NT2/D1 (cell line): Measurements from ENCODE around the gene MLLT3.

Experiments
- DNase-seq: peaks from one replicate; pipeline ENCODE4 v3.0.0-alpha.2; 2011; ENCODE audit warnings: low read depth, low spot score
- H3K27me3 ChIP-seq: 2 replicates; pipeline ENCODE4 v1.6.0; 2011; ENCODE audit warnings: mild to moderate bottlenecking; ENCODE audit not compliant: insufficient read length, insufficient read depth
- H3K36me3 ChIP-seq: 2 replicates; pipeline ENCODE4 v1.6.1; 2011; ENCODE audit warnings: mild to moderate bottlenecking, low read length, mixed read lengths; ENCODE audit not compliant: insufficient read depth, insufficient read length
- H3K4me1 ChIP-seq: 2 replicates; pipeline ENCODE4 v1.5.1; 2011; ENCODE audit not compliant: insufficient read depth, insufficient read length
- H3K4me3 ChIP-seq: 2 replicates; pipeline ENCODE4 v1.5.1; 2011; ENCODE audit warnings: low read depth; ENCODE audit not compliant: insufficient read length
- H3K9ac ChIP-seq: 2 replicates; pipeline ENCODE4 v1.6.0; 2011; ENCODE audit warnings: low read depth; ENCODE audit not compliant: insufficient read length
- H3K9me3 ChIP-seq: 2 replicates; pipeline ENCODE4 v1.5.1; 2011; ENCODE audit warnings: mild to moderate bottlenecking, low read length; ENCODE audit not compliant: insufficient read depth
- SUZ12 ChIP-seq: IDR thresholded peaks from 2 replicates; pipeline ENCODE4 v1.6.1; 2011; ENCODE audit not compliant: insufficient read length, insufficient read depth; ENCODE audit errors: extremely low read depth
- YY1 ChIP-seq: IDR thresholded peaks from 2 replicates; pipeline ENCODE4 v1.6.1; 2011; ENCODE audit not compliant: insufficient read length, insufficient read depth
- ZNF274 ChIP-seq: IDR thresholded peaks from 2 replicates; pipeline ENCODE4 v1.6.1; 2011; ENCODE audit warnings: mild to moderate bottlenecking, low read depth, low read length

The MLLT3 gene

DNA sequence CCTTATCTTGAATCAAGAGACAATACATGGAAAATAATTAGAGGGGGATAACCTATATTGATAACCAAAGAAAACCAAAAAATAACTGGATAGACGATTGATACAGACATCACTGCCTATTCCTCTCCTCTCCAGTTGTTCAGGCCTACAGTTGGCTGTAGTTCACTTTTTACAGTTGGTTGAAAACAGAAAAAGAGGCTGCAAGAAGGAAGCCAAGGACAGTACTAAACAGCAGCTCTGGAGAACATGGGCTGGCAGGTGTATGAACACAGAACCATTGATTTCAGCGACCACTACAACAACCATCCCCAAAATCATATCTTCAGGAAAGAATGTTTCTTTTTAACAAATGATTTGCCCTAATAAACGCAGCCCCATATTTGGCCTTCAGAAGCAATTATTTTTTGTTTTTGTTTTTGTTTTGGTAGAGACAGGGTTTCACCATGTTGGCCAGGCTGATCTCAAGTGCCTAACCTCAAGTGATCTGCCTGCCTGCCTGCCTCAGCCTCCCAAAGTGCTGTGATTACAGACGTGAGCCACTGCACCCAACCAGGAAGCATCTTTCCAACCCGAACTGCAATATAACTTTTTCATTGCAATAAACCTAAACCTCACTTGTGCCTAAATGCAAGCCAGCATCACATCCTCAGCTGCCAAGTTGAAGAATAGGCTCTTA lies 64.3 kb downstream of the MLLT3 start:
- Histone ChIP-seq H3K27me3 (no peaks in the 10 kb centered on the region), H3K36me3 (no peaks in the 10 kb centered on the region), H3K4me3 (no peak overlapping the region), H3K9me3 (no peaks in the 10 kb centered on the region), H3K4me1 (peaks cover 2% of the 10 kb centered on the region), H3K9ac (no peak overlapping the region)
- DNase-seq = no peak
- no peak for TF ChIP-seq ZNF274
- TF ChIP-seq YY1 = no peak
- TF ChIP-seq SUZ12 = no peak

DNA sequence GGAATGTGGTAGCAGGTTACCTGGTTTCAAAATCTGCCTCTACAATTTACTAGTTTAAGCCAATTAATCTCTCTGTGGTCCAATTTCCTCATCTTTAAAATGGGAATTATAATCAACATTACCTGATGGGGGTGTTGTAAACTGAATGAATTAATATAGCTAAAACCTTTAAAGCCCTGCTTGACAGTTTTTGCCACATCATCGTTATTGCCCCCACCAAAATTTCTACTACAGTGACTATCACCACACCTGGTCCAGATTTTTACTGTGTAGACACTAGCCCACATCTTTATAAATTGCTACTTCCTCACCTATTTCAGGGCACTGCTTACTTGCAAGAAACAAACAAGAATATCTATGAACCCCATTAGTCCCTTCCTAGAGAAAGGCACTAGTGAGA lies 65.0 kb downstream of the MLLT3 start:
- H3K4me1 ChIP-seq = peaks cover 2% of the 10 kb centered on the region
- no peak overlapping the region for H3K4me3 ChIP-seq
- H3K9ac ChIP-seq = no peak overlapping the region
- H3K36me3 ChIP-seq = no peaks in the 10 kb centered on the region
- no peaks in the 10 kb centered on the region for H3K9me3 ChIP-seq
- no peaks in the 10 kb centered on the region for H3K27me3 ChIP-seq
- no peak for TF ChIP-seq YY1
- TF ChIP-seq SUZ12 = no peak
- TF ChIP-seq ZNF274 = no peak
- no peak for DNase-seq

DNA sequence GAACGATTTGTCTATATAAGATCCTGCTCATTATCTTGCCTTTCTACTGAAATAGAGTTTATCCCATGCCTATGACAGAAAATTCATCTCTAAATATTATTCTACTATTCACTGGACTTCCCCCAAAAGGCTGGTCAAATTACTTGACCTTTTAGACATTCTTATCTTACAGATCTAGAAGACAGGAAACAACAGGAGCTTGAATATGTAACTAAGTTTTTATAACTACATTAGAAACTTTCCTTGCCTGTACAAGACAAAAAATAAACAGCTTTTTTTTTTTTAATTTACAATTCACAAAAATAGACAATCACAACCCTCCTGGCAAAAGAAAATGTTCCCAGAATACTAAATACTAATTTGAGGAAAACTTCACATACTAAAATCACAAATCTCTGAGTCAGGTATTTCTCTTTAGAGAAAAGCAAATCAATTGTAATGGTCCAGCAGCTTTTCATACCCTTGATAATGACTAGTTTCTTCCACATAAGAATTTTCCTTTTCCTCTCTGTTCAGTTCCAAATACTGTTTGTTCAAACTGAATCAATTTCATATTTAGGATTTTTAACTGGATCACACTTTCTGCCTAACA lies 68.6 kb downstream of the MLLT3 start:
- Histone ChIP-seq H3K27me3 (no peaks in the 10 kb centered on the region), H3K9me3 (no peaks in the 10 kb centered on the region), H3K4me3 (no peak overlapping the region), H3K4me1 (peaks cover 2% of the 10 kb centered on the region), H3K9ac (no peak overlapping the region), H3K36me3 (no peaks in the 10 kb centered on the region)
- DNase-seq = no peak
- TF ChIP-seq ZNF274 = no peak
- TF ChIP-seq YY1 = no peak
- TF ChIP-seq SUZ12 = no peak

- DNase-seq = no peak
- no peak for TF ChIP-seq YY1
- no peak for TF ChIP-seq ZNF274
- no peak for TF ChIP-seq SUZ12
- no peak overlapping the region for H3K4me3 ChIP-seq
Observed at GRCh38 chr9:20552874-20553557, 69.3 kb downstream of the MLLT3 start.

DNA sequence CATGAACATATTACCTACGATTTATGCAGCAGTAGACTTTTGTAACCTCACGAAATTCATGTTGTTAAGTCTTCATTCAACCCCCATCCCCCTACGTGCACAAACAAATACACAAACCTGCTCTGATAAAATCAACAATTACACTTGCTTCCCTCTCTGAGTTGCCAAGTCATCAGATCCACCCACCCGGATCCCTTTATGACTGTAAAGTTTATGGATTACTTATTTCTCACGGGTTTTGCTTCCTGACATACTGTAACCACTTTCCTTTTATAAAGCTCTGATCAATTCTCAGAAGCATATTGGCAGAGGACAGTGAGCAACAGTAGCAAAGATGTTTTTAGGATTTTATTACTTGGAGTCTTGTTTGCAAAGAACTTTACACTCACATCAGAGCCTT lies 70.5 kb downstream of the MLLT3 start:
- H3K4me3 ChIP-seq = no peak overlapping the region
- H3K4me1 ChIP-seq = peaks cover 2% of the 10 kb centered on the region
- no peak for DNase-seq
- TF ChIP-seq SUZ12 (no peak), YY1 (no peak), ZNF274 (no peak)
- no peaks in the 10 kb centered on the region for H3K36me3 ChIP-seq
- H3K27me3 ChIP-seq = no peaks in the 10 kb centered on the region
- H3K9ac ChIP-seq = no peak overlapping the region
- no peaks in the 10 kb centered on the region for H3K9me3 ChIP-seq

More at GRCh38 chr9:20552874-20553557, 69.3 kb downstream of the MLLT3 start:
- peaks cover 2% of the 10 kb centered on the region for H3K4me1 ChIP-seq
- H3K36me3 ChIP-seq = no peaks in the 10 kb centered on the region
- H3K9me3 ChIP-seq = no peaks in the 10 kb centered on the region
- no peak overlapping the region for H3K9ac ChIP-seq
- H3K27me3 ChIP-seq = no peaks in the 10 kb centered on the region

- H3K9me3 ChIP-seq = no peaks in the 10 kb centered on the region
- TF ChIP-seq SUZ12 (no peak), YY1 (no peak), ZNF274 (no peak)
- no peak for DNase-seq
- no peak overlapping the region for H3K9ac ChIP-seq
- H3K36me3 ChIP-seq = no peaks in the 10 kb centered on the region
- H3K27me3 ChIP-seq = no peaks in the 10 kb centered on the region
- H3K4me3 ChIP-seq = no peak overlapping the region
- peaks cover 2% of the 10 kb centered on the region for H3K4me1 ChIP-seq
Observed at GRCh38 chr9:20551236-20551635, 71.1 kb downstream of the MLLT3 start.

- H3K36me3 ChIP-seq = no peaks in the 10 kb centered on the region
- no peak for DNase-seq
- peaks cover 2% of the 10 kb centered on the region for H3K4me1 ChIP-seq
- no peak for TF ChIP-seq SUZ12
- TF ChIP-seq ZNF274 = no peak
- no peak overlapping the region for H3K4me3 ChIP-seq
- H3K27me3 ChIP-seq = no peaks in the 10 kb centered on the region
- no peak overlapping the region for H3K9ac ChIP-seq
- H3K9me3 ChIP-seq = no peaks in the 10 kb centered on the region
Observed at GRCh38 chr9:20550326-20550725, 72.0 kb downstream of the MLLT3 start.
